GM18502 (cell line): ENCODE measurements around the gene ZSWIM2.
"Not testable (repeated sequence)": the region's sequence is repeated elsewhere in the genome, so short reads cannot be mapped to it uniquely, and the experiment has no call there.

Source experiments
- ATAC-seq: cut with Tn5 transposase; IDR thresholded peaks from one replicate; pipeline ENCODE4 v1.9.1; 2021; ENCODE audit warnings: mild to moderate bottlenecking; ENCODE audit not compliant: unreplicated experiment, poor library complexity

ZSWIM2 gene

GRCh38 chr2:186848873-186849578 is at the start of gene ZSWIM2:
Gene ZSWIM2 (minus strand): TSS chr2:186849170. CDS start chr2:186849130, 40 bp downstream.
- ATAC-seq, result peak; percentile 95

GRCh38 chr2:186896220-186896619 is 47.2 kb upstream of the ZSWIM2 start:
- not testable (repeated sequence) for ATAC-seq

- no peak for ATAC-seq
Observed at GRCh38 chr2:186895451-186895850, 46.5 kb upstream of the ZSWIM2 start.

- no peak for ATAC-seq
Observed at GRCh38 chr2:186894478-186894877, 45.5 kb upstream of the ZSWIM2 start.

- ATAC-seq, result no peak
Observed at GRCh38 chr2:186892821-186893220, 43.9 kb upstream of the ZSWIM2 start.

- no peak for ATAC-seq
Observed at GRCh38 chr2:186891185-186891621, 42.2 kb upstream of the ZSWIM2 start.

GRCh38 chr2:186889101-186889879 is 40.3 kb upstream of the ZSWIM2 start:
- no peak for ATAC-seq

GRCh38 chr2:186887107-186888090 is 38.4 kb upstream of the ZSWIM2 start:
- no peak for ATAC-seq

GRCh38 chr2:186884587-186884986 is 35.6 kb upstream of the ZSWIM2 start:
- ATAC-seq, result no peak

GRCh38 chr2:186883666-186884065 is 34.7 kb upstream of the ZSWIM2 start:
- ATAC-seq, result no peak

GRCh38 chr2:186882511-186883071 is 33.6 kb upstream of the ZSWIM2 start:
- no peak for ATAC-seq

- no peak for ATAC-seq
Observed at GRCh38 chr2:186881660-186882059, 32.7 kb upstream of the ZSWIM2 start.

- ATAC-seq, result no peak
Observed at GRCh38 chr2:186879312-186879711, 30.3 kb upstream of the ZSWIM2 start.

GRCh38 chr2:186874713-186875112 is 25.7 kb upstream of the ZSWIM2 start:
- no peak for ATAC-seq

- ATAC-seq, result no peak
Observed at GRCh38 chr2:186871881-186872280, 22.9 kb upstream of the ZSWIM2 start.

GRCh38 chr2:186868344-186868743 is 19.4 kb upstream of the ZSWIM2 start:
- no peak for ATAC-seq

GRCh38 chr2:186862869-186863709 is 14.1 kb upstream of the ZSWIM2 start:
- peak; percentile 51 for ATAC-seq

- no peak for ATAC-seq
Observed at GRCh38 chr2:186855216-186855615, 6.2 kb upstream of the ZSWIM2 start.

GRCh38 chr2:186853951-186854350 is 5.0 kb upstream of the ZSWIM2 start:
- ATAC-seq, result no peak
